SJSA1 (cell line): ENCODE measurements around the gene NRXN2. TPM values are rescaled to one million over a fixed set of nuclear protein-coding genes. Genes with fewer than 3 reads are reported as not detected.

Experiments
- DNase-seq, 2 experiments: peaks; one replicate each; pipeline ENCODE4 v3.0.0-alpha.2; 2015 to 2020; ENCODE audit warnings: low spot score in 2 of 2, low read depth in 1 of 2
- H3K27ac ChIP-seq: fragments of 250-450 bp; sonication (Bioruptor Pico); 2 replicates; pipeline ENCODE4 v1.5.1; 2020; ENCODE audit warnings: mild to moderate bottlenecking, moderate library complexity
- H3K27me3 ChIP-seq: fragments of 250-450 bp; sonication (Bioruptor Pico); replicated peaks from 2 replicates; pipeline ENCODE4 v1.5.1; 2020; ENCODE audit warnings: mild to moderate bottlenecking, moderate library complexity
- H3K36me3 ChIP-seq: fragments of 250-450 bp; sonication (Bioruptor Pico); 2 replicates; pipeline ENCODE4 v1.5.1; 2020; ENCODE audit warnings: mild to moderate bottlenecking
- H3K4me1 ChIP-seq: fragments of 250-450 bp; sonication (Bioruptor Pico); replicated peaks from 2 replicates; pipeline ENCODE4 v1.6.1; 2021; ENCODE audit warnings: mild to moderate bottlenecking
- H3K4me3 ChIP-seq: fragments of 250-450 bp; sonication (Bioruptor Pico); 2 replicates; pipeline ENCODE4 v1.5.1; 2020; ENCODE audit warnings: mild to moderate bottlenecking
- H3K9me3 ChIP-seq: fragments of 250-450 bp; sonication (Bioruptor Pico); replicated peaks from 2 replicates; pipeline ENCODE4 v1.5.1; 2020; ENCODE audit warnings: mild to moderate bottlenecking
- total RNA-seq: library from RNA; depleted of rRNA; stranded (reverse); fragments of >200 nt; shearing (Covaris generic); gene quantifications from 2 replicates; pipeline ENCODE4 v1.2.3, GENCODE V29; 2014

Gene NRXN2
- total RNA-seq, 1 experiment from 2014 or later, result not detected

- no peak for DNase-seq
- peaks cover 46% of the 10 kb centered on the region for H3K27me3 ChIP-seq
- H3K4me1 ChIP-seq, result peaks cover 32% of the 10 kb centered on the region
- H3K9me3 ChIP-seq, result peaks cover 5% of the 10 kb centered on the region; the same call in 1 of the 2 replicates
- no peak overlapping the region for H3K27ac ChIP-seq
- H3K4me3 ChIP-seq, result no peak overlapping the region
- H3K36me3 ChIP-seq, result no peaks in the 10 kb centered on the region
Measured at GRCh38 chr11:64744544-64745188, 21.7 kb upstream of the NRXN2 start.

- peaks cover 46% of the 10 kb centered on the region for H3K27me3 ChIP-seq
- no peak within 1 kb of the TSS for H3K27ac ChIP-seq
- H3K4me3 ChIP-seq, result no peak within 1 kb of the TSS; the same call in 1 of the 2 replicates
- peaks cover 5% of the 10 kb centered on the region; the same call in 1 of the 2 replicates for H3K9me3 ChIP-seq
- H3K36me3 ChIP-seq, result no peaks in the 10 kb centered on the region
- DNase-seq, result peak in 1 of 2 experiments; percentile 57
- H3K4me1 ChIP-seq, result peaks cover 32% of the 10 kb centered on the region
Measured at GRCh38 chr11:64743591-64744543, 20.9 kb upstream of the NRXN2 start, which contains the start of gene RASGRP2. TSS of gene RASGRP2 (minus strand) at chr11:64744142. CDS start at chr11:64742866, 1,276 bp downstream.

- DNase-seq, result peak in 1 of 2 experiments; percentile 70
- H3K27ac ChIP-seq, result no peak overlapping the region
- H3K4me3 ChIP-seq, result no peak overlapping the region; the same call in 1 of the 2 replicates
- peaks cover 46% of the 10 kb centered on the region for H3K27me3 ChIP-seq
- H3K36me3 ChIP-seq, result no peaks in the 10 kb centered on the region
- peaks cover 5% of the 10 kb centered on the region; the same call in 1 of the 2 replicates for H3K9me3 ChIP-seq
- peaks cover 37% of the 10 kb centered on the region for H3K4me1 ChIP-seq
Measured at GRCh38 chr11:64742889-64743590, 20.0 kb upstream of the NRXN2 start.

GRCh38 chr11:64742087-64742888, 19.3 kb upstream of the NRXN2 start:
- Histone ChIP-seq H3K27ac (no peak overlapping the region), H3K9me3 (peaks cover 5% of the 10 kb centered on the region; the same call in 1 of the 2 replicates), H3K4me1 (peaks cover 40% of the 10 kb centered on the region), H3K36me3 (no peaks in the 10 kb centered on the region), H3K4me3 (no peak overlapping the region; the same call in 1 of the 2 replicates), H3K27me3 (peaks cover 46% of the 10 kb centered on the region)
- peak in 1 of 2 experiments; percentile 40 for DNase-seq

- peaks cover 40% of the 10 kb centered on the region for H3K4me1 ChIP-seq
- no peaks in the 10 kb centered on the region for H3K36me3 ChIP-seq
- no peak overlapping the region for H3K4me3 ChIP-seq
- DNase-seq, result no peak
- H3K27ac ChIP-seq, result no peak overlapping the region
- H3K27me3 ChIP-seq, result peaks cover 44% of the 10 kb centered on the region
- H3K9me3 ChIP-seq, result peaks cover 5% of the 10 kb centered on the region; the same call in 1 of the 2 replicates
Measured at GRCh38 chr11:64741375-64742086, 18.5 kb upstream of the NRXN2 start.

GRCh38 chr11:64739871-64740270, 16.9 kb upstream of the NRXN2 start:
- no peak overlapping the region for H3K4me3 ChIP-seq
- DNase-seq, result no peak
- peaks cover 5% of the 10 kb centered on the region; the same call in 1 of the 2 replicates for H3K9me3 ChIP-seq
- H3K27me3 ChIP-seq, result peaks cover 27% of the 10 kb centered on the region
- H3K36me3 ChIP-seq, result no peaks in the 10 kb centered on the region
- H3K4me1 ChIP-seq, result peaks cover 30% of the 10 kb centered on the region
- H3K27ac ChIP-seq, result no peak overlapping the region

GRCh38 chr11:64736654-64737053, 13.7 kb upstream of the NRXN2 start:
- no peak overlapping the region for H3K4me3 ChIP-seq
- H3K4me1 ChIP-seq, result peaks cover 8% of the 10 kb centered on the region
- H3K27ac ChIP-seq, result no peak overlapping the region
- peaks cover 3% of the 10 kb centered on the region; the same call in 1 of the 2 replicates for H3K9me3 ChIP-seq
- no peak for DNase-seq
- H3K27me3 ChIP-seq, result peaks cover 3% of the 10 kb centered on the region
- H3K36me3 ChIP-seq, result no peaks in the 10 kb centered on the region

GRCh38 chr11:64735725-64736259, 12.8 kb upstream of the NRXN2 start:
- Histone ChIP-seq H3K9me3 (peaks cover 5% of the 10 kb centered on the region; the same call in 1 of the 2 replicates), H3K27ac (no peak overlapping the region), H3K27me3 (peaks cover 10% of the 10 kb centered on the region), H3K4me1 (peaks cover 8% of the 10 kb centered on the region), H3K4me3 (no peak overlapping the region), H3K36me3 (no peaks in the 10 kb centered on the region)
- DNase-seq, result no peak

- DNase-seq, result no peak
- H3K27me3 ChIP-seq, result peaks cover 15% of the 10 kb centered on the region
- H3K9me3 ChIP-seq, result peaks cover 5% of the 10 kb centered on the region; the same call in 1 of the 2 replicates
Measured at GRCh38 chr11:64734811-64735724, 12.1 kb upstream of the NRXN2 start.

GRCh38 chr11:64731601-64732000, 8.6 kb upstream of the NRXN2 start:
- Histone ChIP-seq H3K27ac (no peak overlapping the region), H3K4me3 (no peak overlapping the region), H3K4me1 (no peaks in the 10 kb centered on the region), H3K9me3 (peaks cover 5% of the 10 kb centered on the region; the same call in 1 of the 2 replicates), H3K36me3 (no peaks in the 10 kb centered on the region), H3K27me3 (peaks cover 22% of the 10 kb centered on the region)
- no peak for DNase-seq

More at GRCh38 chr11:64734811-64735724, 12.1 kb upstream of the NRXN2 start:
- Histone ChIP-seq H3K36me3 (no peaks in the 10 kb centered on the region), H3K4me3 (no peak overlapping the region), H3K27ac (no peak overlapping the region), H3K4me1 (peaks cover 8% of the 10 kb centered on the region)

- H3K4me1 ChIP-seq, result no peaks in the 10 kb centered on the region
- H3K4me3 ChIP-seq, result no peak overlapping the region
- no peaks in the 10 kb centered on the region for H3K36me3 ChIP-seq
- no peak overlapping the region for H3K27ac ChIP-seq
- H3K9me3 ChIP-seq, result peaks cover 5% of the 10 kb centered on the region; the same call in 1 of the 2 replicates
- no peak for DNase-seq
- peaks cover 36% of the 10 kb centered on the region for H3K27me3 ChIP-seq
Measured at GRCh38 chr11:64729851-64730382, 6.9 kb upstream of the NRXN2 start.
